Keratinocyte (primary cell): ENCODE results near the gene PRKCD. TPM values are rescaled to one million over a fixed set of nuclear protein-coding genes. Genes with fewer than 3 reads are reported as not detected.

Experiments used
- DNase-seq: peaks from one replicate; pipeline ENCODE4 v3.0.0-alpha.2; 2011; ENCODE audit warnings: low read depth, missing footprints, low spot score
- FAIRE-seq: peaks from 2 replicates; lab custom pipeline; 2011; peaks lifted over from hg19 to GRCh38; lab: Jason Lieb, UNC
- H2AFZ ChIP-seq: 2 replicates; pipeline ENCODE4 v1.6.0; 2012; ENCODE audit warnings: low read length, control low read depth, inconsistent platforms; ENCODE audit not compliant: control insufficient read depth
- H3K27ac ChIP-seq: 2 replicates; pipeline ENCODE4 v1.5.1; 2011; ENCODE audit warnings: low read length; ENCODE audit not compliant: control insufficient read depth, insufficient read depth
- H3K27me3 ChIP-seq: 3 replicates; pipeline ENCODE4 v1.6.0; 2011; ENCODE audit warnings: low read length; ENCODE audit not compliant: control insufficient read depth, insufficient read depth; ENCODE audit errors: extremely low read depth
- H3K36me3 ChIP-seq, 2 experiments: 2 replicates in 1 of 2; 3 replicates in 1 of 2; pipeline ENCODE4 v1.5.1; 2011; ENCODE audit warnings: low read length in 2 of 2, mild to moderate bottlenecking in 1 of 2; ENCODE audit not compliant: control insufficient read depth in 2 of 2, insufficient read depth in 2 of 2; ENCODE audit errors: extremely low read depth in 1 of 2
- H3K4me1 ChIP-seq: 3 replicates; pipeline ENCODE4 v1.5.1; 2011; ENCODE audit warnings: low read length; ENCODE audit not compliant: control insufficient read depth, insufficient read depth; ENCODE audit errors: extremely low read depth
- H3K4me2 ChIP-seq: 3 replicates; pipeline ENCODE4 v1.6.0; 2011; ENCODE audit warnings: low read depth, low read length; ENCODE audit not compliant: control insufficient read depth, insufficient read depth; ENCODE audit errors: extremely low read depth
- H3K4me3 ChIP-seq, 3 experiments: fragments of 200-600 bp in 1 of 3; sonication (generic) in 1 of 3; 2 replicates in 2 of 3; 3 replicates in 1 of 3; pipeline ENCODE4 v1.5.1; 2011 to 2016; ENCODE audit warnings: low read length in 3 of 3, mild to moderate bottlenecking in 3 of 3, control low read depth in 2 of 3, inconsistent platforms in 1 of 3, low read depth in 1 of 3, mixed read lengths in 1 of 3, mixed run types in 1 of 3, moderate library complexity in 1 of 3; ENCODE audit not compliant: control insufficient read depth in 2 of 3, insufficient read depth in 2 of 3; ENCODE audit errors: extremely low read depth in 1 of 3
- H3K79me2 ChIP-seq: 2 replicates; pipeline ENCODE4 v1.6.0; 2012; ENCODE audit warnings: low read length; ENCODE audit not compliant: control insufficient read depth, insufficient read depth
- H3K9ac ChIP-seq: 3 replicates; pipeline ENCODE4 v1.6.0; 2011; ENCODE audit warnings: low read length; ENCODE audit not compliant: control insufficient read depth, insufficient read depth; ENCODE audit errors: extremely low read depth
- H3K9me1 ChIP-seq: 3 replicates; pipeline ENCODE4 v1.6.0; 2011; ENCODE audit warnings: low read length; ENCODE audit not compliant: control insufficient read depth, insufficient read depth; ENCODE audit errors: extremely low read depth
- H3K9me3 ChIP-seq: 2 replicates; pipeline ENCODE4 v1.5.1; 2012; ENCODE audit warnings: low read depth, low read length; ENCODE audit not compliant: control insufficient read depth
- H4K20me1 ChIP-seq: 3 replicates; pipeline ENCODE4 v1.6.0; 2011; ENCODE audit warnings: low read length; ENCODE audit not compliant: control insufficient read depth, insufficient read depth; ENCODE audit errors: extremely low read depth
- CTCF ChIP-seq, 3 experiments: IDR thresholded peaks in 1 of 3; conservative IDR thresholded peaks in 1 of 3; optimal IDR thresholded peaks in 1 of 3; 2 replicates in 2 of 3; 3 replicates in 1 of 3; pipeline versions ENCODE3 to v1.5.1; 2011; ENCODE audit warnings: low read length in 3 of 3, mild to moderate bottlenecking in 3 of 3, moderate library complexity in 2 of 3, control low read depth in 1 of 3, inconsistent platforms in 1 of 3; ENCODE audit not compliant: insufficient read depth in 2 of 3; ENCODE audit errors: extremely low read depth in 1 of 3
- EZH2 ChIP-seq: IDR thresholded peaks from one replicate; pipeline ENCODE4 v1.6.1; 2012; ENCODE audit warnings: inconsistent platforms, mild to moderate bottlenecking, low read length, moderate library complexity
- dilution Hi-C: fragments of 300-500 bp; cut with MboI; formaldehyde crosslinking; loops from one replicate; pipeline ENCODE4 v1.7.0; 2020; ENCODE audit warnings: low sequenced_read_pairs; ENCODE audit not compliant: extremely low pct_ligation_motif_present
- polyA plus RNA-seq, 5 experiments: library from polyadenylated mRNA; depleted of rRNA in 3 of 5; stranded (reverse) in 3 of 5; stranded (forward) in 1 of 5; unstranded in 1 of 5; fragments of >200 nt; gene quantifications; 1 replicate in 1 of 5; 2 replicates in 3 of 5; 3 replicates in 1 of 5; pipeline versions ENCODE4 v1.2.1 to v1.2.3, GENCODE V29; 2011 to 2012; ENCODE audit warnings: missing spikeins in 2 of 5, low read depth in 1 of 5, low replicate concordance in 1 of 5

The PRKCD gene
- polyA plus RNA-seq, 1 donor (not counting 4 experiments of a cell fraction or from before 2014, with no cell fraction given), result 25.1 TPM

- Histone ChIP-seq H3K9me1 (peaks cover 18% of the 10 kb centered on the region), H3K27ac (no peak overlapping the region), H3K4me3 (no peak overlapping the region), H3K4me1 (peaks cover 28% of the 10 kb centered on the region), H3K9ac (no peak overlapping the region), H3K79me2 (peaks cover 73% of the 10 kb centered on the region), H3K36me3 (peaks cover 44 to 48% of the 10 kb centered on the region in 2 experiments), H4K20me1 (peaks cover 48% of the 10 kb centered on the region), H2AFZ (no peak overlapping the region), H3K4me2 (no peak overlapping the region), H3K9me3 (no peaks in the 10 kb centered on the region), H3K27me3 (no peaks in the 10 kb centered on the region)
- no peak for TF ChIP-seq EZH2
- no peak for TF ChIP-seq CTCF (optimal IDR thresholded peaks at IDR 0.05 in 1 of 3, IDR thresholded peaks at IDR 0.05 in 1 of 3, conservative IDR thresholded peaks at IDR 0.05 in 1 of 3; ENCODE audit: extremely low read depth in 1 of 3, insufficient read depth in 2 of 3, low read length in 3 of 3)
- dilution Hi-C loops, result no loop called here
- FAIRE-seq, result no peak
- no peak for DNase-seq
Observed at GRCh38 chr3:53240989-53241972, 80.3 kb downstream of the PRKCD start.

DNA sequence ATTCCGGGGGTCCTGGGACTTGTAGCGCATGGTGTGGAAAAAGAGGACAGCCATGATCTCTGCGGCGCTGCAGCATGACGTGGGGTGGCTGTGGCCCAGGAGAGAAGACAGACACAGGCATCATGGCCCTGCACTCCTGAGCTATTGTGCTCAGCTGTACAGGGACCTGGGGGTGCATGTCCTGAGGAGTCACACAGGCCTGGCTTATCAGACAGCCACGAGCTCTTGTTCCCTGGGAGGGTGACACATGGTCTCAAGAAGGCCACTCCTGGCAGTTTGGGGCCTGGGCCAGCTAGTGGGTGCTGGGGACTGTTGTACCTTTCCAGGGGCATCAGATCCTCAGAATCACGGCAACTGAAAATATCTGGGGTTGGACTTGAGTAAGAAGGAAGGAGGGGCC lies 81.1 kb downstream of the PRKCD start:
- Histone ChIP-seq H3K27ac (no peak overlapping the region), H3K9me3 (no peaks in the 10 kb centered on the region), H2AFZ (no peak overlapping the region), H3K9ac (no peak overlapping the region), H4K20me1 (peaks cover 51% of the 10 kb centered on the region), H3K79me2 (peaks cover 74% of the 10 kb centered on the region), H3K4me2 (no peak overlapping the region), H3K4me1 (peaks cover 19% of the 10 kb centered on the region), H3K27me3 (no peaks in the 10 kb centered on the region), H3K36me3 (peaks cover 41 to 42% of the 10 kb centered on the region in 2 experiments), H3K9me1 (peaks cover 16% of the 10 kb centered on the region), H3K4me3 (no peak overlapping the region)
- TF ChIP-seq EZH2 (no peak), CTCF (optimal IDR thresholded peaks at IDR 0.05 in 1 of 3, IDR thresholded peaks at IDR 0.05 in 1 of 3, conservative IDR thresholded peaks at IDR 0.05 in 1 of 3; ENCODE audit: extremely low read depth in 1 of 3, insufficient read depth in 2 of 3, low read length in 3 of 3) (no peak)
- FAIRE-seq (no peak), DNase-seq (no peak)
- dilution Hi-C loops, result no loop called here

Other genes starting within 250 kb of the PRKCD start
- 2.1 to 4.7 TPM (median 4.1 TPM) in 3 replicates for gene SFMBT1, start 115.1 kb upstream of the PRKCD start, polyA plus RNA-seq
- gene RFT1, start 30.8 kb upstream of the PRKCD start, polyA plus RNA-seq, result 25.5 to 34.4 TPM (median 29.6 TPM) in 3 replicates
- gene TKT, start 94.8 kb downstream of the PRKCD start, polyA plus RNA-seq, result 225 to 282 TPM (median 266 TPM) in 3 replicates
- gene DCP1A, start 186.3 kb downstream of the PRKCD start, polyA plus RNA-seq, result 15.0 to 16.1 TPM (median 15.9 TPM) in 3 replicates